Measurements from ENCODE around the gene SNX21.

- TF ChIP-seq GATA2 (IDR thresholded peaks at IDR 0.05; ENCODE audit: low read depth, low read length): no peak
- TF ChIP-seq GATA3 (IDR thresholded peaks at IDR 0.05; ENCODE audit: low read depth, low read length): no peak
Measured at GRCh38 chr20:45814314-45814713, 19.3 kb upstream of the SNX21 start.

Measured in SH-SY5Y (cell line).